Uterus (tissue), 4 donors: ENCODE measurements around the gene FAIM. TPM values are rescaled to one million over a fixed set of nuclear protein-coding genes. Genes with fewer than 3 reads are reported as not detected.

Source experiments
- DNase-seq, 2 donors: peaks; one replicate each; pipeline ENCODE4 v3.0.0-alpha.2; 2019 to 2020
- H3K27ac ChIP-seq, 2 donors: fragments of 200-600 bp; sonication (generic); 1 replicate in 1 of 2; 2 replicates in 1 of 2; pipeline ENCODE4 v1.5.1; 2016 to 2018
- H3K27me3 ChIP-seq, 2 donors: fragments of 200-600 bp; sonication (generic); one replicate each; pipeline ENCODE4 v1.5.1; 2018 to 2019; ENCODE audit warnings: control low read depth in 1 of 2
- H3K36me3 ChIP-seq, 2 donors: fragments of 200-600 bp; sonication (generic); one replicate each; pipeline ENCODE4 v1.5.1; 2019; ENCODE audit warnings: control low read depth in 1 of 2
- H3K4me1 ChIP-seq, 2 donors: fragments of 200-600 bp; sonication (generic); one replicate each; pipeline ENCODE4 v1.5.1; 2018 to 2019; ENCODE audit warnings: control low read depth in 1 of 2
- H3K4me3 ChIP-seq, 2 donors: fragments of 200-600 bp; sonication (generic); 1 replicate in 1 of 2; 2 replicates in 1 of 2; pipeline ENCODE4 v1.5.1; 2018 to 2019; ENCODE audit warnings: mild to moderate bottlenecking in 1 of 2
- H3K9me3 ChIP-seq, 2 donors: fragments of 200-600 bp; sonication (generic); one replicate each; pipeline ENCODE4 v1.5.1; 2019; ENCODE audit warnings: control low read depth in 1 of 2
- POLR2A ChIP-seq, 2 donors: fragments of 450-650 bp; IDR thresholded peaks; one replicate each; pipeline ENCODE4 v1.6.1; 2016; ENCODE audit warnings: antibody characterized with exemption in 2 of 2, mild to moderate bottlenecking in 1 of 2, moderate library complexity in 1 of 2
- intact Hi-C: fragments of 100-400 bp; cut with DNase I; formaldehyde crosslinking; loops from one replicate; pipeline ENCODE4 v1.15.1; 2023; ENCODE audit warnings: low total_unique reads
- total RNA-seq, 4 donors: library from RNA; depleted of rRNA in 3 of 4; stranded (reverse); fragments of >200 nt in 3 of 4; gene quantifications; one replicate each; pipeline versions ENCODE4 v1.1.0 to v1.2.4, GENCODE V29; 2014 to 2023
- TF ChIP-seq, protein P1 (sequence below), 4 experiments: fragments of 200-600 bp in 2 of 4; fragments of 450-650 bp in 2 of 4; sonication (generic) in 2 of 4; IDR thresholded peaks; one replicate each; pipeline ENCODE4 v1.5.1; 2016 to 2019; ENCODE audit warnings: antibody characterized with exemption in 4 of 4, mild to moderate bottlenecking in 2 of 4, moderate library complexity in 1 of 4
- donor health status: DM: yes; HTN: yes; CAD: no.

FAIM gene
- total RNA-seq, 4 donors from 2014 or later = 1.3 to 17.6 (median 8.9) TPM

DNA sequence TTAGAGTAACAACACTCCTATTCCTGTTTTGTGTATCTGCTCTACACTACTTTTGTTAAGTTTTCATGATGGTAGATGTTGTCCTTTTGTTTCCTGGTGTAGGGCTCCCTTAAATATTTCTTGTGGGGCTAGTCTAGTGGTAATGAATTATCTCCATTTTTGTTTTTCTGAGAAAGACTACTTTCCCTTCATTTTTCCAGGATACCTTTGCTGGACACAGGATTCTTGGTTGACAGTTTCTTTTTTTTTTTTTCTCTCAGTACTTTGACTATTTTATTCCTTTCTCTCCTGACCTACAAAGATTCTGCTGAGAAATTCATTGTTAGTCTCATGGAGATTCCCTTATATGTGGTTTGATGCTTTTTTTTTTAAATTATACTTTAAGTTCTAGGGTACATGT is 37.9 kb downstream of the FAIM start:
- no peak overlapping the region for H3K4me3 ChIP-seq
- DNase-seq = no peak
- intact Hi-C loops = no loop called here
- TF ChIP-seq, protein P1, sequence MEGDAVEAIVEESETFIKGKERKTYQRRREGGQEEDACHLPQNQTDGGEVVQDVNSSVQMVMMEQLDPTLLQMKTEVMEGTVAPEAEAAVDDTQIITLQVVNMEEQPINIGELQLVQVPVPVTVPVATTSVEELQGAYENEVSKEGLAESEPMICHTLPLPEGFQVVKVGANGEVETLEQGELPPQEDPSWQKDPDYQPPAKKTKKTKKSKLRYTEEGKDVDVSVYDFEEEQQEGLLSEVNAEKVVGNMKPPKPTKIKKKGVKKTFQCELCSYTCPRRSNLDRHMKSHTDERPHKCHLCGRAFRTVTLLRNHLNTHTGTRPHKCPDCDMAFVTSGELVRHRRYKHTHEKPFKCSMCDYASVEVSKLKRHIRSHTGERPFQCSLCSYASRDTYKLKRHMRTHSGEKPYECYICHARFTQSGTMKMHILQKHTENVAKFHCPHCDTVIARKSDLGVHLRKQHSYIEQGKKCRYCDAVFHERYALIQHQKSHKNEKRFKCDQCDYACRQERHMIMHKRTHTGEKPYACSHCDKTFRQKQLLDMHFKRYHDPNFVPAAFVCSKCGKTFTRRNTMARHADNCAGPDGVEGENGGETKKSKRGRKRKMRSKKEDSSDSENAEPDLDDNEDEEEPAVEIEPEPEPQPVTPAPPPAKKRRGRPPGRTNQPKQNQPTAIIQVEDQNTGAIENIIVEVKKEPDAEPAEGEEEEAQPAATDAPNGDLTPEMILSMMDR (IDR thresholded peaks at IDR 0.05) = no peak
- no peak for TF ChIP-seq POLR2A (IDR thresholded peaks at IDR 0.05)
- no peaks in the 10 kb centered on the region for H3K36me3 ChIP-seq
- no peaks in the 10 kb centered on the region for H3K27me3 ChIP-seq
- peaks cover 0 to 27% of the 10 kb centered on the region in 2 donors for H3K9me3 ChIP-seq
- no peaks in the 10 kb centered on the region for H3K4me1 ChIP-seq
- no peak overlapping the region for H3K27ac ChIP-seq

DNA sequence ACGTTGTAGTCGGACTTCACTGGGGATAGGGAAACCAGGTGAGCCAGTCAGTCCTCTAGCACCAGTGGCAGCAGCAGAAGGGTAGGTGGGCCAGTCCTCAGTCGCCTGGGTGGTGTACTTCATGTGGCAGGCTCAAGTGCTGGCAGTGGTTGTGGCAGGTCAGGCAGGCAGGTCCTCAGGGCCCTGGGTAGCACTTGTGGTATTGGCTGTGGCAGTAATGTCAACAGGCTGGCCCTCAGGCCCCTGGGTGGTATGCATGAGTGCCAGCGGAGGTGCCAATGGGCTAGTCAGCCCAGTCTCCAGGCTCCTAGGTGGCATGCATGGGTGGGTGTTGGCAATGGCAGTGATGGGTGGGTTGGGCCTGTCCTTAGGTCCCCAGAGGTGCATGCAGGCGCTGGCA is 40.6 kb downstream of the FAIM start:
- DNase-seq = no peak
- Histone ChIP-seq H3K4me1 (no peaks in the 10 kb centered on the region), H3K36me3 (no peaks in the 10 kb centered on the region), H3K9me3 (peaks cover 0 to 15% of the 10 kb centered on the region in 2 donors), H3K27ac (no peak overlapping the region), H3K27me3 (no peaks in the 10 kb centered on the region), H3K4me3 (no peak overlapping the region)
- intact Hi-C loops = no loop called here
- TF ChIP-seq POLR2A (IDR thresholded peaks at IDR 0.05) = no peak
- TF ChIP-seq, protein P1 (IDR thresholded peaks at IDR 0.05) = no peak

DNA sequence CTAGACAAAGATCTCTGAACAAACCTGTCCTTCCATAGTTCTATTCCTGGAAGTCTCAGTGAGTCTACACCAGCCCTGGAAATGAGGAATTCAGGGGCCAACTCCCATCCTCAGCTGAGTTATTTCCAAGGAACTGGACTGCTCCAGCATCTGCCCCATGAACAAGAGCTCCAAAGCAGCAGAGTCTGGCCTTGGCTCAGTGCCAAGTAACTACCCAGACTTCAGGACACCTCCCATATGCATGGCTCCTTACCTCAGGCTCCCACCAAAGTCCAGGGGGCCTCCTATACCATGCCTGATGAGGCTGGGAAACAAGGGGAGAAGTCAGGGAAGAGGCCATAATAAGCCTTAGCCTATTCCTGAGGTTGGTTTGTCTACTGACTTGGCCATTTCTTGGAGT is 45.0 kb downstream of the FAIM start:
- Histone ChIP-seq H3K9me3 (no peaks in the 10 kb centered on the region), H3K27ac (no peak overlapping the region), H3K4me1 (no peaks in the 10 kb centered on the region), H3K27me3 (no peaks in the 10 kb centered on the region), H3K36me3 (no peaks in the 10 kb centered on the region), H3K4me3 (no peak overlapping the region)
- TF ChIP-seq, protein P1 (IDR thresholded peaks at IDR 0.05) = no peak
- no peak for TF ChIP-seq POLR2A (IDR thresholded peaks at IDR 0.05)
- intact Hi-C loops = no loop called here
- no peak for DNase-seq

DNA sequence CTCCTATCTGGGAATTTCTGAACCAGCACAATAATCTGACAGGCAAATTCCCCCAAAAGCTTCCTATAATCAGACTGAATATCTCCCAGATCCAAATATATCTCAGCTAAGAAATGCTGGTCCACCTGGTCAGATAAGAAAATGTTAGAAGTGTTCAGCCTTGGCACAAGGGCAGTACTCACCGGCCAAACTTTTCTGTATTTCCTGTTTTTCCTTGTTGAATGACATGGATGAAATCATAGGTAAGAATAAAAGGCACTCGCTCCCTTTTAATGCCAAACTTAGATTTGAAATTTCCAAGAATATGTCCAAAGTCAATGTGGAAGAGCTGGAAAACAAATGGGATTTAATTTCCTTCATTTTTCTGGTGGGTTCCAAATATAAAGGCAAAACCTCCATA is 48.9 kb downstream of the FAIM start:
- Histone ChIP-seq H3K36me3 (no peaks in the 10 kb centered on the region), H3K4me3 (no peak overlapping the region), H3K27ac (no peak overlapping the region), H3K27me3 (no peaks in the 10 kb centered on the region), H3K4me1 (no peaks in the 10 kb centered on the region), H3K9me3 (no peaks in the 10 kb centered on the region)
- DNase-seq = no peak
- intact Hi-C loops = no loop called here
- TF ChIP-seq POLR2A (IDR thresholded peaks at IDR 0.05) = no peak
- TF ChIP-seq, protein P1 (IDR thresholded peaks at IDR 0.05) = no peak

GRCh38 chr3:138668107-138668506 is 59.5 kb downstream of the FAIM start:
- Histone ChIP-seq H3K27me3 (no peaks in the 10 kb centered on the region), H3K36me3 (no peaks in the 10 kb centered on the region), H3K27ac (no peak overlapping the region), H3K4me3 (no peak overlapping the region), H3K9me3 (no peaks in the 10 kb centered on the region), H3K4me1 (no peaks in the 10 kb centered on the region)
- no peak for DNase-seq
- intact Hi-C loops = no loop called here
- TF ChIP-seq, protein P1 (IDR thresholded peaks at IDR 0.05) = no peak
- TF ChIP-seq POLR2A (IDR thresholded peaks at IDR 0.05) = no peak
